ENCODE measurements around the gene SLC25A26.
"Not testable (repeated sequence)": the region's sequence is repeated elsewhere in the genome, so short reads cannot be mapped to it uniquely, and the experiment has no call there.

SLC25A26 gene, protein sequence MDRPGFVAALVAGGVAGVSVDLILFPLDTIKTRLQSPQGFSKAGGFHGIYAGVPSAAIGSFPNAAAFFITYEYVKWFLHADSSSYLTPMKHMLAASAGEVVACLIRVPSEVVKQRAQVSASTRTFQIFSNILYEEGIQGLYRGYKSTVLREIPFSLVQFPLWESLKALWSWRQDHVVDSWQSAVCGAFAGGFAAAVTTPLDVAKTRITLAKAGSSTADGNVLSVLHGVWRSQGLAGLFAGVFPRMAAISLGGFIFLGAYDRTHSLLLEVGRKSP

DNA sequence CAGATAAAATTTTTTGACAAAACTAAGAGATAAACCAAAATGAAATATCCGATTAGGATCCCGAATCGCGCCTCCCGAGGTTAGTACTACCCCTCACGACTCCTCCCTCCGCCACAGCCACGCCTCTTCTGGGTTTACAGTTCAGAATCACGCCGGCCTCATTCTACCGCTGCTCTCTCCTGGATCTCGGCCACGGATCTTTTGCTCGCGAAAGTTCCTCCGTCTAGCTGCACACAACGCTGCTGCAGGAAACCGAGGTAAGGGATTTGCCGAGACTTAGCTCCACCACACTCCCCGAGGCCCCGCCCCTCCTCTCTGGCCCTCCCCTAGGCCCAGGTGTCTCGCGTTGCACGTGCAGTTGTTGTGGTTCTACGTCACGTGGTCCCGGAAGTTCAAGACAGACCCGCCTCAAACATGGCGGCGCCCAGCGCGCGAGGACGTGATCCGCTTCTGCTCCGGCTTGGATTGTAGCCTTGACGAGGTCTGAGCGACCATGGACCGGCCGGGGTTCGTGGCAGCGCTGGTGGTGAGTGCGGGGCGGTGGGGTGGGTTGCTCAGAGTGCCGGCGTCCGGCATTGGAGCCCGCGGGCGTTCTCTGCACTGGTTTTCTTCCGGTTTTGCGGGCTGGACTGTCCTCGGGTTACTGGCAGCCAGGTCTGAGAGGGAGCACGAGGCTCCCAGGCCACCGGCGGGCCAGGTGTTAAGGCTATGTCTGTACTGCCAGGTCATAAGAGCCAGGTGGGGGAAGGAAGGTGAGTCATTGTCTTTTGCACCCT is at the start of gene SLC25A26:
SLC25A26 (plus strand) TSS at position 400 of the 776 bp plus-strand sequence; CDS start at position 494, 94 bp downstream.
- peak; percentile 91 for DNase-seq (ENCODE audit: low read depth)

DNA sequence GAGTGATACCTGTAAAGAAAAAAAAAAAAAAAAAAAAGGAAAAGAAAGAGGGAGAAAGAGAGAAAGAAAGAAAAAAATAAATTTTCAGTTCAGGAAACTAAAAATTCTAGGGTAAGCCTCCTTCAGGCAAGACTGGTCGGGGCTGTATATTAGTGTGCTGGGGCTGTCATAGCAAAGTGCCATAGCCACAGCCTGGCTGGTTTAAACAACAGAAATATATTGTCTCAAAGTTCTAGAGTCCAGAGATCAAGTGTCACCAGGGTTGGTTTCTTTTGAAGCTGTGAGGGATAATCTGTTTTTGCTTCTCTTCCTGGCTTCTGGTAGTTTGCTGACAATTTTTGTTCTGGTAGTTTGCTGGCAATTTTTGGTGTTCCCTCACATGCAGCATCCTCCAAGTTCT is 48.4 kb upstream of the SLC25A26 start:
- DNase-seq (ENCODE audit: low read depth), result no peak

DNA sequence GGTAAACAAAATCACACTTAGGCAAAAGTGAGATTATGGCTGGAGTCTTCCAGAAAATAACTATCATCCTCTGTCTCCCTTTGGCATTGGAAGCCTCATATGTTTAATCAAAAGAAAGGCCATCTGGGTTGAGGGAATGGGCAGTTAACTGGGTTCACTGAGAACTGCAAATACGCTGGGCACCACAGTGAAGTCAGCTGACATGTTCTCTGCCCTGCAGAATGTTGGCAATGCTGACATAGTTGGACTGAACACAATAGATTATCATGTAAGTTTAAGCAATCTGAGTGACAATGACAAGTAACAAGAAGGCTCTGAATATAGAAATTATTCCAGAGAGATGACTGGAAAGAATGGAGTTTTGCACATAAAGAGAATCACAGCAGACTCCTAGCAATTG is 43.8 kb upstream of the SLC25A26 start:
- no peak for DNase-seq (ENCODE audit: low read depth)

DNA sequence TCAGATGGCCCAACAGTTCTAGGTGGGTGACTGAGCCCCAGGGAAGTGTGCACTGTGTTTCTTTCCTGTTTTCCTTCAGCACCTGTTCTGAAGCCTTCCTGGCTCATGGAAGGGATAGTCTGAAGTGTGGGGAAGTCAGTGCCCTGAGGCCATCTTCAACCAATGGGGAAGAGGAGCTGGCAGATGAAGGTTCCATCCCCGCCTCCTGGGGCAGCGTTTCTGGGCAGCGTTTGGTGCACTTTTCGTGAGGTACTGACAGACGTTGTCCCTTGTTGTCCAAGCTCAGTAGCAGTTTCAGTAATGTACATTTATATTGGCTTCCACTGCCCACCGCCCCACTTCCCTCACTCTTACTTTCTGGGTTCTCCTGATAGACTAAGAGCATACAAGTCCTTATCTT is 42.6 kb upstream of the SLC25A26 start:
- no peak for DNase-seq (ENCODE audit: low read depth)

DNA sequence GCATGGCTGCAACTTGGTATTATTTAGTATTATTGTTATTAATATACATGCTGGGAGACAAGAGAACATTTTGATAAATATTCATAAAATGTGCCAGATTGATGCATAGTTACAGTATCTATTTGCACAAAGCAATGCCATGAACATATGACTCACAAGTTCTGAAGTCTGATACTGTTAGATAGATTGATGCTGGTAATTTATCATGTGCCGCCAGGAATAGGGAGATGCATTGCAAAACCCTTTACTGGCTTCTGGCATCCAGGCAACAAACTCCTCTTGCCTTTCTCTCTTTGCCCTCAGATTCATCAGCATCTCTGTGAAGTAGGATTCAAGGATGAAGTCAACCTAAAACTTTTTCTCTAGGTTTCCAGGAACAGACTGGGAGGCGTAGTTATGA is 41.0 kb upstream of the SLC25A26 start:
- DNase-seq (ENCODE audit: low read depth), result peak; percentile 23

DNA sequence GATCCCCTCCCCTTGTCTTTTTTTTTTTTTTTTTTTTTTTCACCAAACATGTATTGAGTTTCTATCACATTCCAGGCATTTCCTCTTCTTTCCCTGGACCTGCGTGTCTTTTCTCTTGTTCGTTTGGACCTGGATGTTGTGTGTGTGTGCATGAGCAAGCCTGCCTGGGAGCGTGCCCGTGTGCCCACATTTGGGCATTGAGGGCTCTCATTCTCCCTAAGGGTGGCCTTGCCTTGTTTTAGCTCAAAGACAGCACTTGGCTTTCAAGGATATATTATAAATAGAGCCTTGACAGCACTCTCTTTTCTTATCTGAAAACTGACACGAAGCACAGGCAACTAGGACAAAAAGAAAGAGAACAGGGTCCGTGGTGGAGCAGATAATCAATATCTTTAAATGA is 39.0 kb upstream of the SLC25A26 start:
- DNase-seq (ENCODE audit: low read depth), result no peak

DNA sequence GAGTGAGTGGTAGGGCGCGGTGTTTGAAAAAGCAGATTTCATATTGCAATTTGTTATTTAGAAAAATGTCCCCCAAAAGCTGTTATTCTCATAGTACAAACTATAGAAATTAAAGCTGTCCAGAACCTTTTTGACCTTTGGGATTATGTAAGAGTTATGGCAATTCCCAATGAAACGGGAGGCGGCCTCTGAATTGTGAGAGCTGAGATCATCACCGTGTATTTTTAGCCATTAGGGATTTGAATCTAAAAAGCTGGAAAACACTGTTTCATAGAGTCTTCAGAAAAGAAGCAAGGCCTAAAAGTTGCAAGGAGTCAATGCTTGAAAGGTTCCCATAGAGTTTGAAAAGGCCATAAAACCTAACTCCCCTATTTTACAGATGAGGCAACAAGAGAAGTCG is 38.6 kb upstream of the SLC25A26 start:
- DNase-seq (ENCODE audit: low read depth), result peak; percentile 26

DNA sequence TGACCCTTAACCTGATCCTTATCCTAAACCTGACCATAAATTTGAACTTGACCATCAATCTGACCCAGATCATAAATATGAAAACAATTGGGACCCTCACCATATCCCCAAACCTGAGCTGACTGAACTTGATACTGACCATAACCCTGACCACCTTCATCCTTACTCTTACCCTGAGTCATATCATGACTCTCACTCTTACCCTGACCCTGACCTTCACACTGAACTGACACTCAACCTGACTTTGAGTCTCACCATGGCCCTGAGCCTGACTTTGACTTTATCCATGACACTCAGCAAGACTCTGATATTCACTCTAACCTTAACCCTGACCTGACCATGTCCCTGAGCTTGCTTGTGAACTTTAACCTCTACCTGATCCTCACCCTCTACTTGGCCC is 34.3 kb upstream of the SLC25A26 start:
- DNase-seq (ENCODE audit: low read depth), result no peak

DNA sequence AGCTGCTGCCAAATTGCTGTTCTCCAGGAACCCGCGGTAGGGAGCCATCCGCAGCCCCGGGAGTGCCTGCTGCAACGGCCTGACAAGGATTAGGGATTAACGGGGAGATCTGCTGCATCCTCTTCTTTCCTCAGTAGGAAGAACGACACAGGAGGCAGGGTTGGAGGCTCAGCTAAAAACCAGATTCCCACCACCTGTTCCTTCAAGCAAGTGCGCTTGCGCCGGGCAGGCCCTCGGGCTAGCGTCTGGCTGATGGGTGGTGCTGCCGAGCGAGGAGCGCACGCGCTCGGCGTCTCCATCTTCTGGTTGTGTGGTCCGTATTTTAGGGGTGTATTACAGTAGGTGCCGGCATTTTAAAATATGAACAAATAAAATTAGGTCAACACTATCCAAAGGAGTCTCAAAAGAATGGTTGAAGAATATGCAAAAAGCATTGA is 25.4 kb upstream of the SLC25A26 start:
- peak; percentile 29 for DNase-seq (ENCODE audit: low read depth)

DNA sequence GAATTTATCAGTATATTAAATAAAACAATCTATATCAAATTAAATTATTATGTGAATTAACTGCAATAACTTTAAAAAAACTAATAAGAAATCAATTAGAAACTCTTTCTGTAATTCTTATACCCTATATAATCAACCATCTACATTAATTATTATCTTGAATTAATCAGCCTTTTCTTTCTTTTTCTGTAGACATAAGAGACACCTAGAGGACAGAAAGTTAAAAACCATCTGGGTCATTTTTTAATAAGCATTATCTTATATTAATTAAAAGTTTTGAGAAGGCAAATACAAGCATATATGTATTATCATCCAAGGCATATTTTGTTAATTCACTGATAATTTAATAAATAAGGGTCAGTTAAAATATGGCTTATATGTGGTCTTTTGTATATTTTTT is 24.2 kb upstream of the SLC25A26 start:
- DNase-seq (ENCODE audit: low read depth), result no peak

DNA sequence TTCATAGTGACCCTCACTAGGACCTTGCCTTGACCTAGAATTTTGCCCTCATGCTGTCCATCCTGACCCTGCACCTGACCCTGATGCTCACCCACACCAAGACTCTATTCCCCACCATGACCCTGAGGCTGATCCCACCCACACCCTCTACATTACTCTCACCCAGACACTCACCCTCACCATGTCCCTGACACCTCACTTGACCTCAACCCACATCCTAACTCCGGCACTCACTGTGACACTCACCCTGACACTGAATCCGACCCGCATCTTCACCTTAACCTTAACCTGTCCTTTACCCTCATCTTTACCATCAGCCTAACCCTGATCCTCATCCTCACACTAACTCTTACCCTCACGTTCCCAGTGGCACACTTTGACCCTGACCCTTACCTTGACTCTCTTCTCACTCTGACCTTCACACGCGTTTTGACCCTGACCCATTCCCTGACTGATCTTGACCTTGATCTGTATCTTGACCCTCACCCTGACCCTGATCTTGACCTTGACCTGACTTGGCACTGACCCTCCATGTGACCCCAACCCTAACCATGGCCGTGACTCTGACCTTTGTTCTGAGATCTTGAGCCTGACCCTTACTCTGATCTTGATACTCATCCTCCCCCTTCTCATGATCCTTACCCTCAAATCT is 22.2 kb upstream of the SLC25A26 start:
- no peak for DNase-seq (ENCODE audit: low read depth)

DNA sequence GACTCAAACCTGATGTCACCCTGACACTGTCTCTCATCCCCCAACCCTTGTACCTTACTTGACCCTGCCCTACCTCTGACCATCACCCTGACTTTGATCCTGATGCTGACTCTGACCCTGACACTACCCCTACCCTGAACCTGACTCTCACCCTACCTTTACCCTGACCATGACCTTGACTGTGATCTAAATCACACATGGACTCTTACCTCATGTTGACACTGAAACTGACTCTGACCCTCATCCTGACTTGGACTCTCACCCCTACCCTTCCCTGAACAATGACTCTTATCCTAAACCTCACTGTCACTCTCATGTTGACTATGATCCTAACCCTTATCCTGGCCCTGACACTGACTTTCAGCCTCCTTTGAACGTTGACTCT is 21.7 kb upstream of the SLC25A26 start:
- DNase-seq (ENCODE audit: low read depth), result no peak

DNA sequence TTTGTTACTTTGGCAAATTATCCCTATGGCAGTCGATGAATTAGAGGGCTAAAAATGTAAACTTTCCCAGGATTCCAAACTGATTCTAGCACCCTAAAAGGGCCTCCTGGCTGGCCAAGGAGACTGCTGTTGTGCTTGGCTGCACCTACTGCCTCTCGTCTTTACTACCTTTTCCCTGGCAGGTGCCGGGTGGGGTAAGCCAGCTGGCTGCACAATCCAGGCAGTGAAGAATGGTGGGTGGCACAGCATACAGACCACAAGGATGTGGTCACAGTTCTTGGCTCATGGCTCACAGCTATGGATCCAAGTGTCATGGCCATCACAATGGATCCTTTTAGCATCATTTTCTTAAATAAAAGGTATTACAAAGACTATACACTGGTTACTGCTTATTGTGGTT is 20.7 kb upstream of the SLC25A26 start:
- DNase-seq (ENCODE audit: low read depth), result no peak

DNA sequence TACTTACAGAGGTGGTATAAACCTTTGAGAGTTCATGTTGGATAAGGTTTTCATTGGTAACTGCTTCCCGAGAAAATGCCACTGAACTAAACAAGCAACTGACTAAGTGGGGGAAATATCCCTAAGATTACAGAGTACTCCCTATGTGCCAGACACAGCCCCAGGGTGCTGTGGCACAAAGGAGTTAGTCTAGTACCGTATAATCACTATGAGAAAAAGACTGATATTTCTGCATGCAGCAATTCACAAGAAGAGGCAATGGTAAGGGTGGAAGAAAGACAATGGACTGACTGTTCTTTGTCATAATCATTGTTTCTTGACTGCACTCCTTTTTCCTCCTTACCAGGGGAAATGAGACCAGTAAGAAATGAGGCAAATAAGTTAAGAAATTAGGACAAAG is 20.0 kb upstream of the SLC25A26 start:
- no peak for DNase-seq (ENCODE audit: low read depth)

DNA sequence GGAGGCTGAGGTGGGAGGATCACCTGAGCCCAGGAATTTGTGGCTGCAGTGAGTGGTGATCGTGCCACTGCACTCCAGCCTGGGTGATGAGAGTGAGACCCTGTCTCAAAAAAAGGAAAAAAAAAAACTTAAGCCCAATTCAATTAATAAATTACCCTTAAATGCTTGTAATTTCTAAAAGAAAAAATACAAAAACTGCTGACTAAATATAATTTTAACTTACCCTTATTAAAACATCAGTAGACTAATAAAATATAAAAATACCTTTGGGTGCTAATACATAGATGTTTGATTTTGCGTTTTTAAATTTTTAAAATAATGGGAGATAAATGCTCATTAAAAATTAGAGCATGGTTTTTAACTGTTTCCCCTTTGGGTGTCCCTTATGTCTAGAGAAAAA is 17.5 kb upstream of the SLC25A26 start:
- no peak for DNase-seq (ENCODE audit: low read depth)

DNA sequence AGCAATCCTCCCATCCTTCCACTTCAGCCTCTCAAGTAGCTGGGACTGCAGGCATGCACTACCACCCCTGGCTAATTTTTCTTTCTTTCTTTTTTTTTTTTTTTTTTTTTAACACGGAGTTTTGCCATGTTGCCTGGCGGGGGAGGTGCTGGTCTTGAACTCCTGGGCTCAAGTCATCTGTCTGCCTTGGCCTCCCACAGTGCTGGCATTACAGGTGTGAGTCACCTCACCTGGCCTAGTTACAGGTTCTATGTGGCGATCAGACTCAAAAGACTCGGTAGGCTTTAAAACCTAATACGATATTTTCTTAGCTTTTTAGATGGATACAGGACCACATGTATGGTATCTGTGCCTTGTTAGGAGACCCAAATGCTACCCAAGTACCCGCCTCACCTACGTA is 14.0 kb upstream of the SLC25A26 start:
- DNase-seq (ENCODE audit: low read depth), result no peak

DNA sequence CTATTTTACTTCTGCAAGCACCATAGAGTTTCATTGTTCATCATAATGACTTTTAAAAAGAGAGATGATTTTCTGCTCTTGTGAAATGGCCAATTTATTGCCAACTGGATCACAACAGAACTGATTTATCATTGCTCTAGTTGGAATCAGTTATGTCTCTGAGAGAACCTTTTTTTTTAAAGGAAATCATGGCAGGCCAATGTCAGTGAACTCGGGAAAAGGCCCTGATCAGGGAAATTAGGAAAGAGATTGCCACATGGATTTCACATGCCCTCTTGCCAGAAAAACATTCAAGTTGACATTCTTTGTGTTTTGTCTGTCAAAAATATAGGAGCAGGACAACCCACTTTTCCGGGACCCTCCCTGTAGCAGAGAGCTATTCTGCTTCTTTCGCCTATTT is 12.6 kb upstream of the SLC25A26 start:
- no peak for DNase-seq (ENCODE audit: low read depth)

DNA sequence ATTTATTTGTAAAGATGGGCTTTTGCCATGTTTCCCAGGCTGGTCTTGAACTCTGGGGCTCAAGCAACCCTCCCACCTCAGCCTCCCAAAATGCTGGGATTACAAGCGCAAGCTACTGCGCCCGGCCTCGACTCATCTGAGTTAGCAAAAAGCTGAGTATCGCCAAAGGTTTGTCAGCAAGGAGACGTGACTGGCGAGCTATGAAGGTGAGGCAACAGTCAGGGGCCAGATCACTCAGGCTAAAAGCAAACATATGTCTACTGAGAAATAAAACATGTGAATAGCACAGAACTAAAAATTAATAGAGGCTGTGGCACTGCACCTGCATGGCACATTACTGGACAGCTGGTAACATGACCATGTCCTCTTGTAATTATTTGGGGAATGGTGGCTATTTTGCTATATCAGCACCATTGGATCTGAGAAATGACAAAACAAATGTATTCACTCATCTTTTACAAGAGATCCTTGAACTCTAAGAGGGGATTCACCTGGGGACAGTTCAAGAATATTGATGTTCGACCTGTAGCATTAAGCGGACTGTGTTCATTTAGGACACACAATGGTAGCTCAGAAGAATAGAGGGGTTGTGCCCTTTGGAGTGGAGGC is 10.0 kb upstream of the SLC25A26 start:
- DNase-seq (ENCODE audit: low read depth), result no peak

DNA sequence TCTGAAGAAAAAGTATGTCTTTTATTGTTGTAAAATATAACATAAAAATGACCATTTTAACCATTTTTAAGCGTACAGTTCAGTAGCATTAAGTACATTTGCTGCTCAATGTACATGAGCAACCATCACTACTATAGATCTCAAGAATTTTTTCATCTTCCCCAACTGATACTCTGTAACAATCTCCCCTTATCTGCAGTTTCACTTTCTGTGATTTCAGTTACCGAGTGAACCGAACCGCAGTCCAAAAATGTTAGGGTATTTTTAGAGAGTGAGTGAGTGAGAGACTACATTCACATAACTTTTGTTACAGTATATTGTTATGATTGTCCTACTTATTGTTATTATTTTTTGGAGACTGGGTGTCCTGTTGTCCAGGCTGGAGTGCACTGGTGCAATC is 9.0 kb upstream of the SLC25A26 start:
- no peak for DNase-seq (ENCODE audit: low read depth)

DNA sequence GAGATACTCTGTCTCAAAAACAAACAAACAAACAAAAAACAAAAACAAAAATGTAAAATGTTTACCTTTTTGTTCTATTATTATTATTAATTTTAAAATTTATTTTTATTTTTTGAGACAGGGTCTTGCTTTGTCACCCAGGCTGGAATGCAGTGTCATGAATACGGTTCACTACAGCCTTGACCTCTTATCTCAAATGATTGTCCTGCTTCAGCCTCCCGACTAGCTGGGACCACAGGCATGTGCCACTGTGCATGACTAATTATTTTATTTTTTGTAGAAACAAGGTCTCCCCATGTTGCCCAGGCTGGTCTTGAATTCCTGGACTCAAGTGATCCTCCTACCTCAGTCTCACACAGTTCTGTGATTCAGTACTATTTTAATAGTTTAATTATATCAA is 5.7 kb upstream of the SLC25A26 start:
- no peak for DNase-seq (ENCODE audit: low read depth)

DNA sequence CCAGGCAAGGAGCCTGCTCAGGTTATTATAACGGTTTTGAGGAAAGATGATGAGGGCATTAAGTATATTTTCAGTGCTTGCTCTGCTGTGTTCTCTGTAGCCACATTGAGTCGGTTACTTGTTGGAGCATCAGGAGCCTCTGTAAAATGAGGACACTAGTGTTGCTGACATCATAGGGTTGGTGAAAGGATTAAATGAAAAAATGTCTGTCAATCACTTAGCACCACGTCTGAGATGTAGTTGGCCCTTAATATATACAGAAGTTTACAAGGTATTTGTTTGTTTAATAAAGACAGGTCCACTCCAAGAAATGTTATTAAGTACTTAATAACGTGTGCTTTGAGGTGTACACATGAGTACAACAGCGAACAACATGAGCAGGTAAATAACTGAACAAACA is 735 bp upstream of the SLC25A26 start:
- DNase-seq (ENCODE audit: low read depth), result no peak

DNA sequence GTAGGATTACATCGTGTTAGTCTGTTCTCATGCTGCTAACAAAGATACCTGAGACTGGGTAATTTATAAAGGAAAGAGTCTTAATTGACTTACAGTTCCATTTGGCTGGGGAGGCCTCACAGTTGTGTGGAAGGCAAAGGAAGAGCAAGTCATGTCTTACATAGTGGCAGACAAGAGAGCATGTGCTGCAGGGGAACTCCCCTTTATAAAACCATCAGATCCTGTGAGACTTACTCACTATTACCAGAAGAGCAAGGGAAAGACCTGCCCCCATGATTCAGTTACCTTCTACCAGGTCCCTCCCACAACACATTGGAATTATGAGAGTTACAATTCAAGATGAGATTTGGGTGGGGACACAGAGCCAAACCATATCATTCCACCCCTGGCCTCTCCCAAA is 3.4 kb downstream of the SLC25A26 start:
- no peak for DNase-seq (ENCODE audit: low read depth)

DNA sequence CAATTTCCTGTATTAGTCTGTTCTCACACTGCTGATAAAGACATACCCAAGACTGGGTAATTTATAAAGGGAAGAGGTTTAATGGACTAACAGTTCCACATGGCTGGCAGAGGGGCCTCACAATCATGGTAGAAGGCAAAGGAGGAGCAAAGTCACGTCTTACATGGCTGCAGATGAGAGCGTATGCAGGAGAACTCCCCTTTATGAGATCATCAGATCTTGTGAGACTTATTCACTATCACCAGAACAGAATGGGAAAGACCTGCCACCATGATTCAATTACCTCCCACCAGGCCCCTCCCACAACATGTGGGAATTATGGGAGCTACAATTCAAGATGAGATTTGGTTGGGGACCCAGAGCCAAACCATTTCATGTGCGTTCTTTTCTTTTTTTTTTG is 5.3 kb downstream of the SLC25A26 start:
- not testable (repeated sequence) for DNase-seq (ENCODE audit: low read depth)
